Parathyroid adenoma (tissue), 2 donors: ENCODE measurements around the gene ACP7.

ENCODE experiments used
- H2AFZ ChIP-seq: fragments of 300-600 bp; sonication (generic); one replicate; pipeline ENCODE4 v1.7.0; 2017; ENCODE audit warnings: antibody characterized with exemption, mild to moderate bottlenecking
- H3K27ac ChIP-seq: fragments of 300-600 bp; sonication (generic); one replicate; pipeline ENCODE4 v1.7.0; 2017
- H3K27me3 ChIP-seq: fragments of 300-600 bp; sonication (generic); one replicate; pipeline ENCODE4 v1.7.0; 2017; ENCODE audit warnings: low read length; ENCODE audit not compliant: control insufficient read depth, insufficient read depth
- H3K36me3 ChIP-seq: fragments of 300-600 bp; sonication (generic); one replicate; pipeline ENCODE4 v1.7.0; 2017; ENCODE audit warnings: low read length; ENCODE audit not compliant: control insufficient read depth, insufficient read depth
- H3K4me1 ChIP-seq: fragments of 300-600 bp; sonication (generic); one replicate; pipeline ENCODE4 v1.7.0; 2017; ENCODE audit warnings: control low read depth
- H3K4me2 ChIP-seq: fragments of 300-600 bp; sonication (generic); one replicate; pipeline ENCODE4 v1.7.0; 2017; ENCODE audit warnings: low read length
- H3K4me3 ChIP-seq: fragments of 300-600 bp; sonication (generic); one replicate; pipeline ENCODE4 v1.7.0; 2017; ENCODE audit warnings: low read depth, low read length
- H3K79me2 ChIP-seq: fragments of 300-600 bp; sonication (generic); one replicate; pipeline ENCODE4 v1.7.0; 2017; ENCODE audit warnings: control low read depth
- H3K9ac ChIP-seq: fragments of 300-600 bp; sonication (generic); one replicate; pipeline ENCODE4 v1.7.0; 2017; ENCODE audit warnings: mild to moderate bottlenecking
- H3K9me3 ChIP-seq: fragments of 300-600 bp; sonication (generic); one replicate; pipeline ENCODE4 v1.7.0; 2017; ENCODE audit warnings: low read length; ENCODE audit not compliant: control insufficient read depth
- TF ChIP-seq, protein P1 (sequence below): fragments of 300-600 bp; sonication (generic); IDR thresholded peaks from one replicate; pipeline ENCODE4 v1.7.0; 2017; ENCODE audit warnings: antibody characterized with exemption, mild to moderate bottlenecking
- donor health status: primary hyperparathyroidism.

The ACP7 gene

DNA sequence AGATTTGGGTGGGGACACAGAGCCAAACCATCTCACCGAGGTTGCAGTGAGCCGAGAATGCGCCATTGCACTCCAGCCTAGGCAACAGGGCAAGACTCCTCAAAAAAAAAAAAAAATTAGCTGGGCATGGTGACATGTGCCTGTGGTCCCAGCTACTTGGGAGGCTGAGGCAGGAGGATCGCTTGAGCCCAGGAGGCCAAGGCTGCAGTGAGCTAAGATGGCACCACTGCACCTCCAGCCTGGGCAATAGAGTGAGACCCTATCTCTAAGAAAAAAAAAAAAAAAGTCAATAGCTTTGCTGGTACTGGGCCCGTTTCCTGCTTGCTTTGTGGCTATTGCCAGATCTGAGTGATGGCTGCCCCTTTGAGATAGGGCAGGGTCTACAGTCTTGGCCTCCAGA is 13.1 kb downstream of the ACP7 start:
- no peaks in the 10 kb centered on the region for H3K79me2 ChIP-seq
- H3K27me3 ChIP-seq, result no peaks in the 10 kb centered on the region
- H3K9ac ChIP-seq, result no peak overlapping the region
- no peaks in the 10 kb centered on the region for H3K4me1 ChIP-seq
- TF ChIP-seq, protein P1, sequence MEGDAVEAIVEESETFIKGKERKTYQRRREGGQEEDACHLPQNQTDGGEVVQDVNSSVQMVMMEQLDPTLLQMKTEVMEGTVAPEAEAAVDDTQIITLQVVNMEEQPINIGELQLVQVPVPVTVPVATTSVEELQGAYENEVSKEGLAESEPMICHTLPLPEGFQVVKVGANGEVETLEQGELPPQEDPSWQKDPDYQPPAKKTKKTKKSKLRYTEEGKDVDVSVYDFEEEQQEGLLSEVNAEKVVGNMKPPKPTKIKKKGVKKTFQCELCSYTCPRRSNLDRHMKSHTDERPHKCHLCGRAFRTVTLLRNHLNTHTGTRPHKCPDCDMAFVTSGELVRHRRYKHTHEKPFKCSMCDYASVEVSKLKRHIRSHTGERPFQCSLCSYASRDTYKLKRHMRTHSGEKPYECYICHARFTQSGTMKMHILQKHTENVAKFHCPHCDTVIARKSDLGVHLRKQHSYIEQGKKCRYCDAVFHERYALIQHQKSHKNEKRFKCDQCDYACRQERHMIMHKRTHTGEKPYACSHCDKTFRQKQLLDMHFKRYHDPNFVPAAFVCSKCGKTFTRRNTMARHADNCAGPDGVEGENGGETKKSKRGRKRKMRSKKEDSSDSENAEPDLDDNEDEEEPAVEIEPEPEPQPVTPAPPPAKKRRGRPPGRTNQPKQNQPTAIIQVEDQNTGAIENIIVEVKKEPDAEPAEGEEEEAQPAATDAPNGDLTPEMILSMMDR, result no peak
- no peak overlapping the region for H3K4me2 ChIP-seq
- no peaks in the 10 kb centered on the region for H3K36me3 ChIP-seq
- no peak overlapping the region for H2AFZ ChIP-seq
- no peak overlapping the region for H3K4me3 ChIP-seq
- no peaks in the 10 kb centered on the region for H3K9me3 ChIP-seq
- H3K27ac ChIP-seq, result no peak overlapping the region

DNA sequence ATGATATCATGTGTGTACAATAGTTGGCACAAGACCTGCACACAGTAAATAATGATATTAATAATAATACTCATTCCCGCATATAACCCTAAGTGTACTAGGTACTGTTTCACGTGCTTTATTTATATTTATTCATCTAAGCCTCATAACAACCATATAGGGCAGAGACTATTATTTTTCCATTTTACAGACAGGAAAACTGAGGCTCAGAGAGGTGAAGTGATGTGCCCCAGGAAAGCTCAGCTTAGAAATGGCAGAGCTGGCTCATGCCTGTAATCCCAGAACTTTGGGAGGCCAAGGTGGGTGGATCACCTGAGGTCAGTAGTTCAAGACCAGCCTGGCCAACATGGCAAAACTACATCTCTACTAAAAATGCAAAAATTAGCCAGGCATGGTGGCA is 13.6 kb downstream of the ACP7 start:
- Histone ChIP-seq H3K4me3 (no peak overlapping the region), H3K27me3 (no peaks in the 10 kb centered on the region), H3K27ac (no peak overlapping the region), H3K36me3 (no peaks in the 10 kb centered on the region), H3K79me2 (no peaks in the 10 kb centered on the region), H3K9me3 (no peaks in the 10 kb centered on the region), H3K9ac (no peak overlapping the region), H3K4me1 (no peaks in the 10 kb centered on the region), H2AFZ (no peak overlapping the region), H3K4me2 (no peak overlapping the region)
- TF ChIP-seq, protein P1, result no peak

DNA sequence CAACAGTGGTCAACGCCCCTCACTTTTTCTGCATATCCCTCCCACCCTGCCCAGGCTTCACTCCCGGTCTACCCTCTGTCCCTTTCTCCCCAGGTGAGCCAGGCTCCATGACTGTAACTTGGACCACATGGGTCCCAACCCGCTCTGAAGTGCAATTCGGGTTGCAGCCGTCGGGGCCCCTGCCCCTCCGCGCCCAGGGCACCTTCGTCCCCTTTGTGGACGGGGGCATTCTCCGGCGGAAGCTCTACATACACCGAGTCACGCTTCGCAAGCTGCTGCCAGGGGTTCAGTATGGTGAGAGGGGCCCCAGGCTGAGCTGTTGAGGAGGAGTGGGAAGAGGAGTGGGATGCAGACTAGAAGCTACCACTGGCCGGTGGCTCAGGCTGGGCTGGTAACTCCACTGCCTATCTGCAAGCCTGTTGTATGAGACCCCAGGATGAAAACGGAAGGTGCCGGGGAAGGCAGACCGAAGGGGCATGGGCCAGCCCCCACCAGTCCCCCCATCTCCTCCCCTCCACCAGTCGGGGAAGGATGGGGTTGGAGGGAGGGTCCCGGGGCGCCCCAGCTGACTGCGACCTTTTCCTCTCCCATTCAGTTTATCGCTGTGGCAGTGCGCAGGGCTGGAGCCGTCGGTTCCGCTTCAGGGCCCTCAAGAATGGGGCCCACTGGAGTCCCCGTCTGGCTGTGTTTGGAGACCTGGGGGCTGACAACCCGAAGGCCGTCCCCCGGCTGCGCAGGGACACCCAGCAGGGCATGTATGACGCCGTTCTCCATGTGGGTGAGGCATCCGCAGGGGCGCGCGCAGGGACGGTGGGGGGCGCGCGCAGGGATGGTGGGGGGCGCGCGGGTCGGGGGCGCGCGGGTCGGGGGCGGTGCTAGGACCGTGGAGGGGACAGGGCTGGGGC is 14.4 kb downstream of the ACP7 start:
- no peak overlapping the region for H3K9ac ChIP-seq
- H3K79me2 ChIP-seq, result no peaks in the 10 kb centered on the region
- no peaks in the 10 kb centered on the region for H3K36me3 ChIP-seq
- H2AFZ ChIP-seq, result peak overlapping the region; percentile 79
- H3K4me3 ChIP-seq, result no peak overlapping the region
- H3K9me3 ChIP-seq, result no peaks in the 10 kb centered on the region
- TF ChIP-seq, protein P1, result no peak
- H3K27ac ChIP-seq, result no peak overlapping the region
- no peaks in the 10 kb centered on the region for H3K27me3 ChIP-seq
- H3K4me2 ChIP-seq, result no peak overlapping the region
- no peaks in the 10 kb centered on the region for H3K4me1 ChIP-seq

DNA sequence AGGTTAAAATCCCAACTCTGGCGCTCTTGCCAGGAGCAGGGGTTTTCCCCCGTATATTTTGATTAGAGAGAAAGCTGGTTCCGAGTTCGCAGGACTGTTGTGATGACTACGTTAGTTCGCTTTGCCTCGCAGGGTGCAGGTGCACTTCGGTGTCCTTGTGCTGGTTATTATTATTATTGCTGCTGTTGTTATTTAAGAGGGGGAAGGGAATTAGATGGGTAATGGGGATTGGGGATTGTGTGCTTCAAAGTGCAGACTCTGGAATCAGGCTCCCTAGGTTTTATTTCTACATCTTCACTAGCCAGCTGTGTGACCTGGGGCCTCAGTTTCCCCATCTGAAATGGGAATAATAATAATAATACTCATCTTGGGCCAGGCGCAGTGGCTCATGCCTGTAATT is 15.2 kb downstream of the ACP7 start:
- H3K4me3 ChIP-seq, result no peak overlapping the region
- TF ChIP-seq, protein P1, result no peak
- H3K4me2 ChIP-seq, result no peak overlapping the region
- no peak overlapping the region for H3K9ac ChIP-seq
- H3K27me3 ChIP-seq, result no peaks in the 10 kb centered on the region
- no peaks in the 10 kb centered on the region for H3K79me2 ChIP-seq
- H3K9me3 ChIP-seq, result no peaks in the 10 kb centered on the region
- no peaks in the 10 kb centered on the region for H3K36me3 ChIP-seq
- peak overlapping the region; percentile 79 for H2AFZ ChIP-seq
- H3K27ac ChIP-seq, result no peak overlapping the region
- no peaks in the 10 kb centered on the region for H3K4me1 ChIP-seq
